ENCODE measurements around the gene PDGFA.

The PDGFA gene

GRCh38 chr7:517774-518629, 1.6 kb downstream of the PDGFA start:
- DNase-seq (ENCODE audit: low spot score): no peak

- no peak for DNase-seq (ENCODE audit: low spot score)
Observed at GRCh38 chr7:516606-517456, 2.8 kb downstream of the PDGFA start.

DNA sequence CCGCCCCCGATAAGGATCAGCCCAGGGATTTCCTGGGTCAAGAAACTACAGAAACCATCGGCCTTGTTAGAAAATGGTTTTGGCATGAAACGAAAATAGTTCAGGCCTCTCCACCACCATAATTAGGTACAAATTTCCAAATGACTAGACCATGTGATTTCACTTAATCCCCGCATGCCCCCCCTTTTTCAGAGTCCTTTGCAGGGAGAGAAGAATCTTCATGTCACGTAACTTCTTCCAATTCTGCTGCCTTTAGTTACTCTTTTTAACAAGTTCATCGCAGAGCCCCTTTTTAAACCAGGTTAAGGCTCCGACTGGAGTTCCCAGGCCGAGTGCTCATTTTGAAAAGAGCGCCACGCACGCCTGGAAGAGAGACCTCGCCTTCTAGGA, 3.4 kb downstream of the PDGFA start:
- no peak for DNase-seq (ENCODE audit: low spot score)

DNA sequence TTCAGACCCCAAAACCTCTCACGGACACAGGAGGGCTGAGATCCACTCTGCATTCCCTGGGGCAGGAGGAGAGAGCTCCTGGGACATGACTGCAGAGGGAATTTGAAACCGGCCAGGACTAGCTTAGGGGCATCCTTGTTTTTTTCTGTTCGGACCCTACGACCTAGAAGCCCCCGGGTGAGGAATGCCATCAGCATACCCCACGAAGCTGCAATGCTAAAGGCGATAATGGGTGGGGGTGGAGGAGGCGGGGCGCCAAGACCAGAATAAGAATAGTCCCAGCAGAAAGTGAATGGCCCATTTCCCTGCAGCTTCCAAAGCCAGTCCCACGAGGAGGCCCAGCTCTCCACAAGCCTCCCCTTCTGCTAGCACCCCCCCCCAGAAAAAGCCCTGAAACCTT, 4.0 kb downstream of the PDGFA start:
- DNase-seq (ENCODE audit: low spot score): no peak

- no peak for DNase-seq (ENCODE audit: low spot score)
Observed at GRCh38 chr7:514651-515598, 4.7 kb downstream of the PDGFA start.

DNA sequence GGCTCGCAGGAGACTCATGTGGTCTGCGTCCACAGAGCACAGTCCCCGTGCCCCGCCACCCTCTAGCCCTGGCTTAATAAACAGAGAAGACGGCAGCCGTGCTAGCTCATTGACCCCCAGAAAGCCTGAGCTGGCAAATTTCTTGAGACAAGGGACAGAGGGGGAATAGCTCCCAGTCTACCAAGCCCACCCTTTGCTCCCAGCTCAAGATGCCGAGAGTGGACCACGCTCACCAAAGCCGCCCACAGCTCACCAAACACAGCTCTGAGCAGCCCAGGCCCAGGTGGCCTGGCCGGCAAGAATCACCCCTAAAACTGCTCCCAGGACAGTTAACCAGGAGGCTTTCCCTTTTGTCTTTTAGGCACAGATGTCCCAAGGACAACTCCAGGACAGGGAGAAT, 5.4 kb downstream of the PDGFA start:
- DNase-seq (ENCODE audit: low spot score): no peak

DNA sequence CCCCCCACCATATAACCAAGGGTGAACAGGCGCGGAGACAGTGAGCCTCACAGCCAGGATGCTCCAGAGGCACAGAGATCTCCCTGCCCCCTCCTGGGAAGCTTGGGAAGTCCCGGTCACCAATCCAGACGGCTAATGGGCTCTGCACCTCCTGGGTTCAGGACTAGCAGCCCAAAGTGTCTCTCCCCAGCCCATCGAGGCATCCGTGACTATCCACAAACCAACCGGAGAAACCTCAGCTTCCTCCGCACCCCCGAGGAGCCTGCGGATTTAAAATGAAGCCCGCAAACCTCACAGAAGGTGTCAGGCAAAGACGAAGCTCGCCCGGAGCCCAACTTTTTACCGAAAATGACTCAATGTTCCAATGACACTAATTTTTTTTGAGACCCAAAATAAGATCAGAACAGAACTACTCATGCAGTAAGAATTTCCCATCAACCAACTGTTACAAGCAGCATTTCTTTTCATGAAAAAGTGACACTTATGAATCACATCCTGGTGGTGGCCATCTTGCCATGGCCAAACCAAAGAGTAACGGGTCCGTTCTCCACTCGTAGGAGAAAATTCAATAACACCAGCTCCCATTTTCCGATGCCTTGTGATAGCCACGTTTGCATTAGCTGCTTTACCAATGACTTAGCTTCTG, 6.0 kb downstream of the PDGFA start:
- DNase-seq (ENCODE audit: low spot score): no peak

DNA sequence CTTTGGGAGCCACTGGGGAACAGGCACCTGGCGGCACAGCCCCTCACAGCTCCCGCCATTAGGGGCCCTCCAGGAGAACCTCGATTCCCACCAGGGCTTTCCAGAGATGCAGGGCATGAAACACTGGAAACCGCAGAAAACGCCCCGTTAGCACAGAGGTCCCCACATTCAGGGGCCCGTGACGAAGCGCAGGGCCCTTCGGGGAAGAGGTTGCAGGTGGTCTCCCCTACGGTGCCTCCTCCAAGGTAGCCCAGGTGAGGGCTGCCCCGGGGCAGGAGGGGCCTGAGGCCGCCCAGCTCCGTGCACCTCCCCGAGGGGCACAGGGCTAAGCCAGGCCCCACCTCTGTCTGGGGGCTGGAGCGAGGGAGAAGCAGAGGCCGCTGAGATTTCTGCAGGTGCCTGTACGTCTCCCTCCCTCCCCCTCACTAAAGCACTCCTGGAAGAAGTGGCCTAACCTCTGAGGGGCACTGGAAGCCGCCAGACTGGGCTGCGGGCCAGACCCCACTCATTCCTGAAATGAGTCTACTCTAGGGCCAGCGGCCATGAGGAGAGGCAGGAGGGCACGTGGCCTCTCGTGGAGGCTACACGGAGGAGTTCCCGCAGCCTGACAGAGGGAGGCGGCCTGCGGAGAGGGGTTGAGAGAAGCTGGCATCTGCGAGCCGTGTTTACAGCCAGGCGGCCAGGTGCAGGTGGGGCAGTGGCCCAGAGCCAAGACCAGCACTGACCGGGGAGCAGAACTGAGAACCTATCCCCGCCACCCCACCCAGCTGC, 6.9 kb downstream of the PDGFA start:
- DNase-seq (ENCODE audit: low spot score): no peak

DNA sequence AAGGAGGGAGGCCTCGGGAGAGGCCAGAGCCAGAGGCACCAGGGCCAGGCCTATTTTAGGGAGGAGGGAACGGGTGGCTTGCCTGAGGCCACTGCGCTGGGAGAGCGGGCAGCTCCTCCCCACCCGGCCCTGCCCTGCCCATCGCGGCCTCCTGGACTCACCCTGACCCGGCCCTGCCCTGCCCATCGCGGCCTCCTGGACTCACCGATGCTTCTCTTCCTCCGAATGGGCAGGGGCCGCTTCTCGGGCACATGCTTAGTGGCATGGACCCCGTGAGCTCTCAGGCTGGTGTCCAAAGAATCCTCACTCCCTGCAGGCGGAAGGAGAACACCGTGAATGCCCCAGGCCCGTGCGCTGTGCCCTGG, 7.5 kb downstream of the PDGFA start:
- DNase-seq (ENCODE audit: low spot score): no peak

- no peak for DNase-seq (ENCODE audit: low spot score)
Observed at GRCh38 chr7:511476-512145, 8.0 kb downstream of the PDGFA start.

DNA sequence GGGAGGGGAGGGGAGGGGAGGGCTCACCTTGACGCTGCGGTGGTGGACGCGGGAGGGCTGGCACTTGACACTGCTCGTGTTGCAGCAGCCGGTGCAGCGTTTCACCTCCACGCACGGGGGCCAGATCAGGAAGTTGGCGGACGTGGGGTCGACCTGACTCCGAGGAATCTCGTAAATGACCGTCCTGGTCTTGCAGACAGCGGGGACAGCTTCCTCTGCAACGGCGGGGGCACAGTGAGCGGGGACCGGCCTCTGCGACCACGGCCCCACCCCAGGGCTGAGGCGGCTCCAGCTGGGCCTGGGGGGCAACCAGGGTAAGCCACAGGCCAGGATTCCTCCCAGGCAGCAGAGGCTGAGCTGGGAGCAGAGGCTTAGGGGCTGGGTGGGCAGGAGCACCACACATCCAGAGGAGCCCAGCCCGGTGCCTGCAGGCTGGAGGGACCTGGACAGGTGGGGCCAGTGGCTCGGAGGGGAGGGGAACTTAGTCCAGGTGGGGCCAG, 8.8 kb downstream of the PDGFA start:
- DNase-seq (ENCODE audit: low spot score): no peak

- DNase-seq (ENCODE audit: low spot score): no peak
Observed at GRCh38 chr7:510131-510481, 9.5 kb downstream of the PDGFA start.

DNA sequence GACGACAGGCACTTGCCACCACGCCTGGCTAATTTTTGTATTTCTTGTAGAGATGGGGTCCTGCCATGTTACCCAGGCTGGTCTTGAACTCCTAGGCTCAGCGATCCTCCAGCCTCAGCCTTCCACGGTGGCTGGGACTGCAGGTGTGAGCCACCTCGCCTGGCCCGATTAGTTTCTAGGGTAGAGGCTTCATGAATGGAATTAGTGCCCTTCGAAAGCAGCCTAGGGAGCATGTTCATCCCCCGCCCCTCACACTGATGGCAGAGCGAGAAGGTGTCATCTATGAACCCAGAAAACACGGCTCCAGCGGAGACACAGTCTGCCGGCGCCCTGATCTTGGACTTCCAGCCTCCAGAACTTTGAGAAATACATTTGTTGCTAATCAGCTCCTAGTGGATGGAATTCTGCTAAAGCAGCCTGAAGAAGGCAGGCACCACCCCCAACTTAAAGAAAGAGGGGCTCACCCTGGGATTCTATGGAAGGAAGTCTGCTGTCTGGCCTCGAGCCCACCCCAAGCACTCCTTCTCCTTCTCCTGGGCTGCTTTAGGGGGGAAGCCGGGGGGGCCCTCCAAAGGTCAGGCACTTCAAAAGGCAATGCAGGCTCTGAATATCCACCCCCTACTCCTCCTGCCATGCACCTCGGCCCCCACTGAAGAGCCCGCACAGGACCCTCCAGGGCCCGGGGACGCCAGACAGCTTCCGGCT, 10.1 kb downstream of the PDGFA start:
- DNase-seq (ENCODE audit: low spot score): no peak

DNA sequence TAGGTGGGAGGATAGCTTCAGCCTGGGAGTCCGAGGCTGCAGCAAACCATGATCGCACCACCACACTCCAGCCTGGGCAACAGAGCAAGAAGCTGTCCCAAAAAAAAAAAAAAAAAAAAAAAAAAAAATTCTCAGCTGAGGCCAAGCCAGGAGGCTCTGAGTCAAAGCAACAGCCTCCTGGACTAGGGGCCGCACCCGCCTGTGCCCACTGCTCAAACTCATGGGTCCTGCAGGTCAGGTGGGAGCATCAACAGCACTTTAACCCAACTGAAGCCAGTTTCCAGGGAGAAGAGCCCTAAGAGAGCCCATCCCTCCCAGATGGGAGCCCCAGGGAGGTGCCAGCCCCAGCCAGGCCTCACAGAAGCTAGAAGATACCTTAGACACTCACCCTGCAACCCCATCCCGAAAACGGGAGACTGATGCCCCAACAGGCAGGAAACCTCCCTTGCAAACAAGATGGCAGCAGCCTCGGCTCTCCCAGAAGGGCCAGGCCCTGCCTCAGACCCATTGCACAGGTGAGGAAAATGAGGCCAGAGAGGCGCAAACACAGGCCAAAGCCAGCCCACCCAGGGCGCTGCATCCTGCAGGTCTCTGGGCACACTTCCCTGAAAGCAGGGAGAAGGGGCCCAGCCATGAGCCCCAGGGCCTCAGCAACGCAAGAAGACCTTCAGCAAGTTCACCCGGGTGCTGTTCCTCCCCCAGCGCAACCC, 11.0 kb downstream of the PDGFA start:
- DNase-seq (ENCODE audit: low spot score): no peak

DNA sequence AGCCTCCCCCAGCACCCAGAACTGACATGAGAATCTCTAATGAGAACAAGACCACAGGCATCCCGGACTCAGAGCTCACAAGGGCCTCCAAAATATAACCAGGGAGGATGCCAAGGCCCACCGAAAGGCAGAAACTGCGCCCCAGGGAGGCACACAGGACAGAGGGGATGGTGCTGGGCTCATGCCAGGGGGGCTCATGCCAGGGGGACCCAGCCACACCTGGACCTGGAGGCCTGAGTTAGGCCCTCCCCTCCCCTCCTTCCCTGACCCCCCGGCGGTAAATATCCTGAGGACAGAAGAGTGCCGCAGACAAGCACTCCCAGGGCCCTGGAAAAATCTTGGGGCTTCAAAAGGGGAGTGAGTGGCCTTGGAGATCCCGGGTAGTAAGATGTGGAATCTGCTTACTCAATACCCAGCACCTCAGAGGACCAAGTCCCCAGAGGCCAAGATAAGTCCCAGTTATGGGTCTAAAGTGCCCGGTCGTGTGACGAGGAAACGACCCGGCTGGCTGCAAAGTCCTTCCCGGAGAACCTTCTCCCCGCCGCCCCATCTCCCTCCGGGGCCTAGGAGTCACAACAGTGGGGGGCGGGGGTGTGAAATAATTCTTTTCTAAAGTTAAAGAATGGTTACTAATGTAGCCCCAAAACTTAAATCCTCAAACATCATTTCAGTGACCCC, 11.9 kb downstream of the PDGFA start:
- DNase-seq (ENCODE audit: low spot score): no peak

DNA sequence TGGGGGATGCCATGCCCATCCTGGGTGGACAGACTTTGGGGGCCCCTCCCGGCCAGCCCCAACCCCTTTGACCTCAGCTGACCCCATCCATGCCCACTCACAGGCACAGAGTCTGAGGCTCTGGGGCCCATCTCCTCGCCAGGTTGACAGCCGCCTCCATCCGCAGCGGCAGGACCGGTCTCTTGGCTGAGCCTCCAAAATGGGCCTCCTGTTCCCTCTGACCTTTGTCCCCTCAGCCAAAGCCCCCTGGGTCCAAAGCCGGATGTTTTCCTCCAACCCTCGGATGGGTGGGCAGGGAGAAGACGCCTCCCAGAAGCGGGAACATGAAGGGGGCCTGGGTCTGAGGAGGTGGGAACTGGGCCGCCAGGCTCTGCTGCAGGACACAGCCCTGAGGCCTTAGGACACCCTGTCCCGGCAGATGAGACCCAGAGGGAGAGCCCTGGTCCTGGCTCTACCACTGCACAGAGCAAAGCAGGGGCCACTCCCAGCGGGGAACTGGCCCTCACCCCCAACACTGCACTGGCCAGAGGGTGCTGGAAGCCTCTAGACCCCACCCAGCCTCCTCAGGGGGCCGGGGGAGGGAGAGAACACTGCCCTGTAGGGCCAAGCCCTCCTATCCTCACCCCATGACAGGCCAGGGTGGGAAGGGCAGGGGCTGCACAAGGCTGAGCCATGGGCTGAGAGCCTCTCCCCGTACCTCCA, 12.6 kb downstream of the PDGFA start:
- no peak for DNase-seq (ENCODE audit: low spot score)

DNA sequence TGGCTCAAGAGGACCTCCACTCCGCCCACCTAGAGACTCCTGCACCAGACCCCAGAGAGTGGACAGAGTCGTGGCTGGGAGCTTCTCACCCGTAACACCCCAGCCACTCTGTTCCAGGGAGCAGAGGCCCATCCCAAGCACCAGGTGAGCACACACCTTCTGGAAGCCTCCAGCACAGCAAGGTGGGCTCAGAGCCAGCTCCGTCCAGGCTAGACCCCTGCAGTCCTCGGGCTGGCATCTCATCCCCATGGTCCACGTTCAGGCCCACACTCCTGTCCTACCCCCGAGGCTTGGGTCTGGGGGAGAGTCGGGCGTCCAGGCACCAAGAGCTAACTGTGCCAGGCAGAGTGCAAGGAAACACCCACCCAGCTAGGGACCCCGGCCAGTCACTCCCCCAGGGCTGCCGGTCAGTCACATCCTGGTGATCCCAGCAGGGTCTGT, 13.2 kb downstream of the PDGFA start:
- no peak for DNase-seq (ENCODE audit: low spot score)

Measured in SK-N-DZ (cell line).